GM12892 (cell line): ENCODE measurements around the gene LRMDA.

Experiments
- POLR2AphosphoS5 ChIP-seq: IDR thresholded peaks from 2 replicates; pipeline ENCODE4 v1.6.1; 2011; ENCODE audit warnings: low read depth, low read length, control low read depth
- TAF1 ChIP-seq: IDR thresholded peaks from 2 replicates; pipeline ENCODE4 v1.6.1; 2011; ENCODE audit warnings: low read depth, mild to moderate bottlenecking, control low read depth, low read length, borderline replicate concordance

DNA sequence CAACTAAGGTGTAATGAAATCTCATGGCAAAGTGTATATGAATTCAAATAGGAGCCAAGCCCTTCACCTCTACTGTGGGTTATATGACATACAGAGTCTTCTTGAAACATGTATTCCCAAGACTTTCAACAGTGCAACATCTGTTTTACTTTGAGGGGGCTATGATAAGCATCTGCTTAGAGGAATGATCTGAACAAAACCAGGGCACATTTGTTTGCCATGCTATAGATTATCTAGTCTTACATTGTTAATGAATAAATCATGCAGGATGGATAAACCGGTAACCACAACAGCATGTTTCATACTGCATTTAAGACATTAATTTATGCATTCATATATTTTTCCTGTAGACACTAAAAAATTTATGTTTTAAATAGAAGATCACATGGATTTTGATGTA is 1021.9 kb downstream of the LRMDA start:
- TF ChIP-seq TAF1: no peak
- TF ChIP-seq POLR2AphosphoS5: no peak
